ENCODE results near the gene ZDHHC3.

DNA sequence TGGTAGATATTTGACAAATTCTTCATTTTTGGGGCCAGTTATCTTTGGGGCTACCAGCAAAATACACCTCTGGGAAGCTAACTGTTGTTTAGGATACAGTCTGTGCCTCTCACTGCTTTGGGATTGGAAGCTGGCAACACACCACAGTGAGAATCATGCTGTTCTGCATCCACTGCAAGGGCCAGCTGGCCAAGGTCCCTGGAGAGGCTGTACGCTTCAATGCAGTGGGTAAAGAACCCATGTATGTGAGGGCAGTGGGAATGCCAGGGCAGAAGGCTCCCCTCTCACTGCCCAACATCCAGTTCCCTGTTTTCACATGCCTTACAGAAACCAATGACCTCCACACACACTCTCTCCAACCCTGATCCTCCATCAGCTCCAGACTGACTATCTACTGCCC, 20.1 kb downstream of the ZDHHC3 start:
- TF ChIP-seq, protein P1, sequence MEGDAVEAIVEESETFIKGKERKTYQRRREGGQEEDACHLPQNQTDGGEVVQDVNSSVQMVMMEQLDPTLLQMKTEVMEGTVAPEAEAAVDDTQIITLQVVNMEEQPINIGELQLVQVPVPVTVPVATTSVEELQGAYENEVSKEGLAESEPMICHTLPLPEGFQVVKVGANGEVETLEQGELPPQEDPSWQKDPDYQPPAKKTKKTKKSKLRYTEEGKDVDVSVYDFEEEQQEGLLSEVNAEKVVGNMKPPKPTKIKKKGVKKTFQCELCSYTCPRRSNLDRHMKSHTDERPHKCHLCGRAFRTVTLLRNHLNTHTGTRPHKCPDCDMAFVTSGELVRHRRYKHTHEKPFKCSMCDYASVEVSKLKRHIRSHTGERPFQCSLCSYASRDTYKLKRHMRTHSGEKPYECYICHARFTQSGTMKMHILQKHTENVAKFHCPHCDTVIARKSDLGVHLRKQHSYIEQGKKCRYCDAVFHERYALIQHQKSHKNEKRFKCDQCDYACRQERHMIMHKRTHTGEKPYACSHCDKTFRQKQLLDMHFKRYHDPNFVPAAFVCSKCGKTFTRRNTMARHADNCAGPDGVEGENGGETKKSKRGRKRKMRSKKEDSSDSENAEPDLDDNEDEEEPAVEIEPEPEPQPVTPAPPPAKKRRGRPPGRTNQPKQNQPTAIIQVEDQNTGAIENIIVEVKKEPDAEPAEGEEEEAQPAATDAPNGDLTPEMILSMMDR (IDR thresholded peaks at IDR 0.05; ENCODE audit: insufficient read depth, low read depth, low read length): no peak
- no peak for TF ChIP-seq EZH2 (IDR thresholded peaks at IDR 0.05; ENCODE audit: insufficient read depth, low read length)
